Middle frontal gyrus (tissue), 1 donor: Measurements from ENCODE around the gene LOXL4.
A peak's percentile ranks its signal among the peaks of the same experiment; 100 is the strongest.

Experiments used
- DNase-seq: peaks from one replicate; pipeline ENCODE4 v3.0.0-alpha.2; 2015; ENCODE audit warnings: low spot score; ENCODE audit errors: extremely low spot score

LOXL4 gene

GRCh38 chr10:98267894-98268693 lies at the start of gene LOXL4:
Gene LOXL4, minus strand, starts transcription at chr10:98268194. Its CDS starts 5,175 bp downstream, at chr10:98263019.
- DNase-seq, result no peak

GRCh38 chr10:98316661-98317060 lies 48.7 kb upstream of the LOXL4 start:
- DNase-seq, result no peak

- DNase-seq, result no peak
These were observed 48.2 kb upstream of the LOXL4 start for GRCh38 chr10:98316170-98316569.

GRCh38 chr10:98314532-98315284 lies 46.7 kb upstream of the LOXL4 start:
- no peak for DNase-seq

- DNase-seq, result no peak
These were observed 45.6 kb upstream of the LOXL4 start for GRCh38 chr10:98313598-98313997.

GRCh38 chr10:98312822-98313221 lies 44.8 kb upstream of the LOXL4 start:
- DNase-seq, result no peak

GRCh38 chr10:98312349-98312748 lies 44.4 kb upstream of the LOXL4 start:
- no peak for DNase-seq

GRCh38 chr10:98310701-98311100 lies 42.7 kb upstream of the LOXL4 start:
- DNase-seq, result no peak

- DNase-seq, result peak; percentile 35
These were observed 41.7 kb upstream of the LOXL4 start for GRCh38 chr10:98309366-98310355.

GRCh38 chr10:98308669-98309365 lies 40.8 kb upstream of the LOXL4 start:
- DNase-seq, result no peak

- DNase-seq, result no peak
These were observed 40.0 kb upstream of the LOXL4 start for GRCh38 chr10:98307916-98308541.

GRCh38 chr10:98306501-98306900 lies 38.5 kb upstream of the LOXL4 start:
- no peak for DNase-seq

GRCh38 chr10:98303569-98303968 lies 35.6 kb upstream of the LOXL4 start:
- no peak for DNase-seq

GRCh38 chr10:98302741-98303365 lies 34.9 kb upstream of the LOXL4 start:
- DNase-seq, result no peak

- no peak for DNase-seq
These were observed 33.8 kb upstream of the LOXL4 start for GRCh38 chr10:98301664-98302319.

- no peak for DNase-seq
These were observed 32.7 kb upstream of the LOXL4 start for GRCh38 chr10:98300526-98301229.

- DNase-seq, result no peak
These were observed 31.3 kb upstream of the LOXL4 start for GRCh38 chr10:98299341-98299740.

- DNase-seq, result no peak
These were observed 28.5 kb upstream of the LOXL4 start for GRCh38 chr10:98296524-98296923.

GRCh38 chr10:98295907-98296306 lies 27.9 kb upstream of the LOXL4 start:
- no peak for DNase-seq
